Osteoblast (primary cell): ENCODE data around the gene DPP7. TPM values are rescaled to one million over a fixed set of nuclear protein-coding genes. Genes with fewer than 3 reads are reported as not detected.
A peak's percentile ranks its signal among the peaks of the same experiment; 100 is the strongest.

Source experiments
- DNase-seq: peaks from one replicate; pipeline ENCODE4 v3.0.0; 2011; ENCODE audit warnings: low spot score, mixed read lengths; ENCODE audit not compliant: insufficient read length; ENCODE audit errors: missing footprints
- H2AFZ ChIP-seq: 2 replicates; pipeline ENCODE4 v1.6.0; 2011; ENCODE audit warnings: mild to moderate bottlenecking, low read length
- H3K27ac ChIP-seq: 2 replicates; pipeline ENCODE4 v1.5.1; 2011; ENCODE audit warnings: mild to moderate bottlenecking, low read depth, low read length, moderate library complexity
- H3K27me3 ChIP-seq: 2 replicates; pipeline ENCODE4 v1.6.0; 2012; ENCODE audit warnings: mild to moderate bottlenecking, control low read depth, inconsistent platforms, low read length, moderate library complexity; ENCODE audit not compliant: insufficient read depth
- H3K36me3 ChIP-seq: 2 replicates; pipeline ENCODE4 v1.5.1; 2011; ENCODE audit warnings: mild to moderate bottlenecking, low read length, control low read depth, moderate library complexity; ENCODE audit not compliant: insufficient read depth
- H3K4me1 ChIP-seq: 2 replicates; pipeline ENCODE4 v1.5.1; 2011; ENCODE audit warnings: mild to moderate bottlenecking, low read length, control low read depth, moderate library complexity; ENCODE audit not compliant: insufficient read depth
- H3K4me2 ChIP-seq: 2 replicates; pipeline ENCODE4 v1.6.0; 2011; ENCODE audit warnings: mild to moderate bottlenecking, low read length; ENCODE audit not compliant: insufficient read depth
- H3K4me3 ChIP-seq: fragments of 200-600 bp; sonication (generic); 3 replicates; pipeline ENCODE4 v1.5.1; 2012; ENCODE audit warnings: mild to moderate bottlenecking, low read length, inconsistent platforms; ENCODE audit not compliant: insufficient read depth
- H3K79me2 ChIP-seq: 2 replicates; pipeline ENCODE4 v1.6.0; 2012; ENCODE audit warnings: mild to moderate bottlenecking, low read length, control low read depth, inconsistent platforms; ENCODE audit not compliant: insufficient read depth
- H3K9me3 ChIP-seq: 2 replicates; pipeline ENCODE4 v1.5.1; 2011; ENCODE audit warnings: low read depth, low read length, control low read depth
- H4K20me1 ChIP-seq: 2 replicates; pipeline ENCODE4 v1.6.0; 2012; ENCODE audit warnings: mild to moderate bottlenecking, low read length, control low read depth; ENCODE audit not compliant: insufficient read depth
- CTCF ChIP-seq: IDR thresholded peaks from 2 replicates; pipeline ENCODE4 v1.5.1; 2011; ENCODE audit warnings: mild to moderate bottlenecking, low read depth, low read length, moderate library complexity; ENCODE audit errors: extremely low read depth
- total RNA-seq: library from RNA; depleted of rRNA; stranded (reverse); fragments of >200 nt; gene quantifications from 2 replicates; pipeline ENCODE4 v1.2.3, GENCODE V29; 2012

DPP7 gene
- total RNA-seq, 1 donor = 74.6 TPM

GRCh38 chr9:137116728-137117127 lies 2.2 kb upstream of the DPP7 start:
- Histone ChIP-seq H3K4me2 (no peak overlapping the region), H3K4me3 (no peak overlapping the region), H3K27me3 (no peaks in the 10 kb centered on the region), H3K4me1 (no peaks in the 10 kb centered on the region), H3K36me3 (peaks cover 4% of the 10 kb centered on the region), H3K27ac (no peak overlapping the region), H3K79me2 (peaks cover 5% of the 10 kb centered on the region), H3K9me3 (no peaks in the 10 kb centered on the region), H2AFZ (no peak overlapping the region), H4K20me1 (peaks cover 5% of the 10 kb centered on the region)
- TF ChIP-seq CTCF = no peak
- no peak for DNase-seq

GRCh38 chr9:137116027-137116507 lies 1.5 kb upstream of the DPP7 start:
- H3K4me3 ChIP-seq = no peak overlapping the region
- H3K36me3 ChIP-seq = peaks cover 4% of the 10 kb centered on the region
- H3K27ac ChIP-seq = no peak overlapping the region
- TF ChIP-seq CTCF = no peak
- H4K20me1 ChIP-seq = peaks cover 5% of the 10 kb centered on the region
- H3K9me3 ChIP-seq = no peaks in the 10 kb centered on the region
- H2AFZ ChIP-seq = no peak overlapping the region
- H3K4me2 ChIP-seq = no peak overlapping the region
- H3K79me2 ChIP-seq = peaks cover 5% of the 10 kb centered on the region
- H3K27me3 ChIP-seq = no peaks in the 10 kb centered on the region
- H3K4me1 ChIP-seq = no peaks in the 10 kb centered on the region
- DNase-seq = peak; percentile 86

- Histone ChIP-seq H3K79me2 (peaks cover 5% of the 10 kb centered on the region), H2AFZ (no peak overlapping the region), H3K27me3 (no peaks in the 10 kb centered on the region), H3K4me2 (no peak overlapping the region), H3K4me1 (no peaks in the 10 kb centered on the region), H3K9me3 (no peaks in the 10 kb centered on the region), H3K27ac (no peak overlapping the region), H3K4me3 (no peak overlapping the region), H4K20me1 (peaks cover 5% of the 10 kb centered on the region), H3K36me3 (peaks cover 4% of the 10 kb centered on the region)
- DNase-seq = peak; percentile 89
- no peak for TF ChIP-seq CTCF
Observed at GRCh38 chr9:137115394-137116026, 977 bp upstream of the DPP7 start.

GRCh38 chr9:137114220-137114612 lies 317 bp downstream of the DPP7 start:
- peak overlapping the region; percentile 73 for H3K4me3 ChIP-seq
- DNase-seq = peak; percentile 96
- peaks cover 5% of the 10 kb centered on the region for H4K20me1 ChIP-seq
- no peaks in the 10 kb centered on the region for H3K27me3 ChIP-seq
- no peaks in the 10 kb centered on the region for H3K9me3 ChIP-seq
- no peaks in the 10 kb centered on the region for H3K4me1 ChIP-seq
- no peak overlapping the region for H2AFZ ChIP-seq
- peaks cover 8% of the 10 kb centered on the region for H3K36me3 ChIP-seq
- H3K27ac ChIP-seq = no peak overlapping the region
- no peak for TF ChIP-seq CTCF
- peak overlapping the region; percentile 72 for H3K4me2 ChIP-seq
- peaks cover 5% of the 10 kb centered on the region for H3K79me2 ChIP-seq
